ENCODE results near the gene ANKRD2. TPM values are rescaled to one million over a fixed set of nuclear protein-coding genes. Genes with fewer than 3 reads are reported as not detected.

Gene ANKRD2
- total RNA-seq, 1 donor from 2014 or later = not detected

GRCh38 chr10:97563337-97563736 is 9.2 kb upstream of the ANKRD2 start:
- no peak for TF ChIP-seq CTCF (IDR thresholded peaks at IDR 0.05)
- Mint-ChIP-seq H3K9me3 (no peaks in the 10 kb centered on the region), H3K36me3 (ENCODE audit: low read depth) (no peaks in the 10 kb centered on the region), H3K27ac (no peak overlapping the region), H3K4me1 (no peaks in the 10 kb centered on the region), H3K4me3 (no peak overlapping the region), H3K27me3 (no peaks in the 10 kb centered on the region)
- intact Hi-C loops (cut with micrococcal nuclease) = no loop called here
- no peak for DNase-seq
- POLR2A ChIA-PET = no interaction called here
- ATAC-seq (ENCODE audit: low read depth) = no peak
- CTCF ChIA-PET = no interaction called here

- Mint-ChIP-seq H3K9me3 (no peaks in the 10 kb centered on the region), H3K4me1 (no peaks in the 10 kb centered on the region), H3K4me3 (no peak overlapping the region), H3K36me3 (ENCODE audit: low read depth) (no peaks in the 10 kb centered on the region), H3K27ac (no peak overlapping the region), H3K27me3 (no peaks in the 10 kb centered on the region)
- CTCF ChIA-PET = interaction anchor here (1.0 kb wide), 1 partner anchor 10 kb away, joined by 3 read pairs; no protein-coding TSS in a partner anchor
- intact Hi-C loops (cut with micrococcal nuclease) = no loop called here
- ATAC-seq (ENCODE audit: low read depth) = no peak
- POLR2A ChIA-PET = no interaction called here
- no peak for TF ChIP-seq CTCF (IDR thresholded peaks at IDR 0.05)
- no peak for DNase-seq
These were observed 7.8 kb upstream of the ANKRD2 start for GRCh38 chr10:97564776-97565175.

- Mint-ChIP-seq H3K4me3 (no peak overlapping the region), H3K9me3 (no peaks in the 10 kb centered on the region), H3K27me3 (no peaks in the 10 kb centered on the region), H3K4me1 (no peaks in the 10 kb centered on the region), H3K36me3 (ENCODE audit: low read depth) (no peaks in the 10 kb centered on the region), H3K27ac (no peak overlapping the region)
- no peak for TF ChIP-seq CTCF (IDR thresholded peaks at IDR 0.05)
- DNase-seq (no peak), ATAC-seq (ENCODE audit: low read depth) (no peak)
- ChIA-PET CTCF (no interaction called here), POLR2A (no interaction called here)
- intact Hi-C loops (cut with micrococcal nuclease) = no loop called here
These were observed 6.1 kb upstream of the ANKRD2 start for GRCh38 chr10:97566336-97566996.

GRCh38 chr10:97567891-97568290 is 4.7 kb upstream of the ANKRD2 start:
- ChIA-PET CTCF (no interaction called here), POLR2A (no interaction called here)
- intact Hi-C loops (cut with micrococcal nuclease) = no loop called here
- no peak overlapping the region for H3K4me3 Mint-ChIP-seq
- no peak overlapping the region for H3K27ac Mint-ChIP-seq
- DNase-seq (no peak), ATAC-seq (ENCODE audit: low read depth) (no peak)
- H3K9me3 Mint-ChIP-seq = no peaks in the 10 kb centered on the region
- no peak for TF ChIP-seq CTCF (IDR thresholded peaks at IDR 0.05)
- no peaks in the 10 kb centered on the region for H3K27me3 Mint-ChIP-seq
- H3K36me3 Mint-ChIP-seq (ENCODE audit: low read depth) = no peaks in the 10 kb centered on the region
- no peaks in the 10 kb centered on the region for H3K4me1 Mint-ChIP-seq

GRCh38 chr10:97570146-97570788 is 2.3 kb upstream of the ANKRD2 start:
- no peak overlapping the region for H3K4me3 Mint-ChIP-seq
- H3K27me3 Mint-ChIP-seq = peaks cover 4% of the 10 kb centered on the region
- no peak overlapping the region for H3K27ac Mint-ChIP-seq
- no peaks in the 10 kb centered on the region for H3K9me3 Mint-ChIP-seq
- CTCF ChIA-PET = interaction anchor here (2.3 kb wide), 1 partner anchor 161 kb away, joined by 9 read pairs; no protein-coding TSS in a partner anchor
- POLR2A ChIA-PET = no interaction called here
- H3K36me3 Mint-ChIP-seq (ENCODE audit: low read depth) = no peaks in the 10 kb centered on the region
- no peaks in the 10 kb centered on the region for H3K4me1 Mint-ChIP-seq
- DNase-seq = no peak
- no peak for TF ChIP-seq CTCF (IDR thresholded peaks at IDR 0.05)
- no peak for ATAC-seq (ENCODE audit: low read depth)
- intact Hi-C loops (cut with micrococcal nuclease) = no loop called here
